ENCODE data around the gene PET117.
"Not testable (repeated sequence)": the region's sequence is repeated elsewhere in the genome, so short reads cannot be mapped to it uniquely, and the experiment has no call there.

Gene PET117

DNA sequence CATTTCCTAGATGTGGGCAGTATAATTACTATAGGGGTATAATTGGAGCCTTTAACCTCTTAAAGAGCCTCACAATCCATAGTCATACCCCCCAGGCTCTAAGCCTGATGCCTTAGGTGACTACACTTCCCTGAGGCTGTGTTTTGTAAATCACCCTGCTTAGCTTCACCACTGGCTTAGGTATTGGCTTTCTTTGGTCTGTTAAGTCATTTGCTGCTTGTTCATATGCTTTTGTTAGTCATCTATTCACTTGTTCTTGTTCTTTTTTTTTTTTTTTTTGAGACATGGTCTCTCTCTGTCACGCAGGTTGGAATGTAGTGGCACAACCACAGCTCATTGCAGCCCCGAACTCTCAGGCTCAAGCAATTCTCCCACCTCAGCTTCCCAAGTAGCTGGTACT is 26.7 kb downstream of the PET117 start:
- no peak for DNase-seq (ENCODE audit: low read depth in 3 of 3)

DNA sequence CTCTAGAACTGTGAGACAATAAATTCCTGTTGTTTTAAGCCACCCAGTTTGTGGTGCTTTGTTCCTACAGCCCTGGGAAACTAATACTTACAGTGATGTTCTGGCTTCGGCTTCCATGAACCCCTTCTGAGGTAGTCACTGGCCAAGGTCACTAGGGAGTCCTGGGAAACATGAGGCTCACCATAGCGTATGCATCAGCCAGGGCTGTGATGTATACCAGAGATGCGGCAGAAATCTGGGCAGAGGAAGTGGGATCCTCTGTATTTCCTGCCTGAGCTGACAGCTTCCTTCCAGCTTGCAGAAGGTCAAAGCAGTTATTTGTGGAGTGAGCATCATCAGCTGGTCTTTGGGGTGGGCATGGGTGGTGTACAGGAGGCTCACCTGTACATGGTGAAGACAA is 27.9 kb downstream of the PET117 start:
- no peak for DNase-seq (ENCODE audit: low read depth in 3 of 3)

DNA sequence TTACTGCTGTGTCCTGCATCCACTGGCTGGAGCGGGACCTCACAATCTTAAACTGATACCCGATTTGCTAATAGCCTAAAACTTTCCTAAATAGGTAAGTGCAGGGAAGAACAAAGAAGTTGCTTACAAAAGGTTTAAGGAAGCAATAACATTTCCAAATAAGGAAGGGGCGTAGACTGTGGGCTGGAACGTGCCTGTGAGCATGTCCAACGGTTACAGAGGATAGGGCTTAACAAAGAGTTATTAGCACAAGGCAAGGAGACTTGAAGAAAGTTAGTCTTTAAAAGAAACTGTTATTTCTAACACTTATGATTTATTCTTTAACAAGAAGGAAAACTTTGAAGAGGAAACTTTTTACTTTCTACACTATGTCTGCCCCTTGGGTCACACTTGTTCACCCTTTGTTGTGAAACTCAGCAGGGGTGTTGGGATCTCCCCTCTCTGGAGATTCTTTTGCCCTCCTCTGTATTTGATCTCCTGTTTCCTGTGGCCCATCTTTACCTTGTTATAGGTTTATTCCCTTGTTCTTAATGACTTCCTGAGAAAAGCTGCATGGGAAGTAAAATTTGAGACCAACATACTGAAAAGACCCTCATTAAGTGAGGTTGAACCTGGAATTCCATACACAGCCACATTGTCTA is 28.7 kb downstream of the PET117 start:
- no peak for DNase-seq (ENCODE audit: low read depth in 3 of 3)

DNA sequence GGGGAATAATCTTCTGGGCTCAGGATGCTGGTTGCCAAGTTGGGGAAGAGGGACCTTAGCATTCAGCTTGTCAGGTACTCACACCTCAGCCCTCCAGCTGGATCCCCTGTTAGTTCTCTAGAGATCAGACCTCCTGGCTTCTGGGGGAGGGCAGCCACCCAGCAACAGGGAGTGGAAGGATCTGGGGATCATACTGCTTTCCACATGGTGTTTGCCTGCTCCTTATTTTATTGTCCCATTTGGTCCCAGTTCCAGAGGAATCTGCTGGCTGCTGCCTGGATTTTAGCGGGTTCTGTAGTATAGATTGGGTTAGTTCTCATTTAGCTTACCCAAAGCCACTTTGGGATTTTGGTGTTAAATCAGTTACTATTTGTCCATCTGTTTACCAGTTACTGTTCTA is 29.3 kb downstream of the PET117 start:
- no peak for DNase-seq (ENCODE audit: low read depth in 3 of 3)

DNA sequence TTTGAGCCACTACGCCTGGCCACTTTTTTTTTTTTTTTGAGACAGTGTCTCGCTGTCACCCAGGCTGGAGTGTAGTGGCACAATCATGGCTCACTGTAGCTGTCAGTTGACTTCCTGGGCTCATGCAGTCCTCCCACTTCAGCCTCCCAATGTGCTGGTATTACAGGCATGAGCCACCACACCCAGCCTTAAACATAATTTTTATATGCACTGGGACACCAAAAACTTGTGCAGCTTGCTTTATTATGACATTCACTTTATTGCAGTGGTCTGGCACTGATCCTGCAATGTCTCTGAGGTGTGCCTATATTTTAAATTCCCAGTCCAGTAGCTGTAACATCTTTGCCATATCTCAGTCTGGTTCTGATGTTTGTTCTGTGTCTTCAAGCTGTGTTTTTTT is 34.7 kb downstream of the PET117 start:
- DNase-seq (ENCODE audit: low read depth in 3 of 3): no peak

DNA sequence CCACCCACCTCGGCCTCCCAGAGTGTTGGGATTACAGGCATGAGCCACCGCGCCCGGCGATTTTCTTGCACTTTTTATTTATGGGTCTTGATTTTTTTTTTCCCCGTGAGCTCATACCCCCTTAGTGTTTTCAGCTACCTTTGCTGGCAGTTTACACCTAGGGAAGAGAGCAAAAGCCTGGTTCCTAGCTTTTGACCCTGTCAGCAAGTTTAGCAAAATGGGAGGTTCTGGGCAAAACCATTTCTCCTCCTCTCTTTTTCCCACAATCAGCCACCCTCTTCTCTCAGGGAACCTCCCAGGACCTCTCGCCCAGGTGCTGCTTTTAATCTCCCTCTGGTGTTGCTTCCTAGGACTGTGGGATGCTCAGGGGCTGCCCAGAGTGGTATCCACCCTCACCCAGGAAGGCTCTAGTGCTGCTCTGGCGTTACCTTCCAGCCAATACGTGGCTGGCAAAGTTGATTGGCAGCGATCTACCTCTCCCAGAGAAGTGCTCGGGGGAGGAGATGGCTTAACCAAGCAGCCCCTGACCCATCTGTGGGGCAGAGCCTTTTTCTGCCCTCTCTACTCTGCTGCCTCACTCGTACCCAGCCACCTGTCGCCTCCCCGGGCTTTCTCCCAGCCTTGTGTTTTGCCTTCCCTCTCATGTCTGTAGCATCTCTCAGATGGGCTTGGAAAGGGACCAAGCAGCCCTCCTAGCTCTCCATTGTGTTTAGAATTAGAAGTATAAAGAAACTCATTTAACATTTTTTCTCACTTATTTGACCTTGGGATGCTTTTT is 37.4 kb downstream of the PET117 start:
- no peak for DNase-seq (ENCODE audit: low read depth in 3 of 3)

DNA sequence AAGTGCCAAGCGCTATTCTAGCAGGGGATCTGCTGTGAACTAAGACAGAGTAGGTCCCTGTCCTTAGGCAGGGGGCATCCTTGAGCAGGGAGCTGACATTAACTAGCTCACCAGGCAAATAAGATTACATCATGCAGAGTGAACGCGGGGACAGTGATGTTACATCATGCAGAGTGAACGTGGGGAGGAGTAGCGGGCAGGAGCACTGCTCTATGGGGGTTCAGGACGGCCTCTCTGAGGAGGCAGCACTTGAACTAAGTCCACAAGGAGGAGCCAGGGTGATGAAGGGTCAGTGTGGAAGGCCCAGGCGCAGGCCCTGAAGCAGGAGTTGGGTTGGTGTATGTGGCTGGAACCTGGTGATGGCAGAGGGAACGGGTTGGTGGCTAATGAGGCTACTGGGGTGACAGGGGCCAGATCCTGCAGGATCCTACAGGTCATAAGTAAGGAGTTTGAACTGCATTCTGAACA is 38.7 kb downstream of the PET117 start:
- no peak for DNase-seq (ENCODE audit: low read depth in 3 of 3)

- not testable (repeated sequence) for DNase-seq (ENCODE audit: low read depth in 3 of 3)
These were observed 42.7 kb downstream of the PET117 start for GRCh38 chr20:18180366-18180765.

DNA sequence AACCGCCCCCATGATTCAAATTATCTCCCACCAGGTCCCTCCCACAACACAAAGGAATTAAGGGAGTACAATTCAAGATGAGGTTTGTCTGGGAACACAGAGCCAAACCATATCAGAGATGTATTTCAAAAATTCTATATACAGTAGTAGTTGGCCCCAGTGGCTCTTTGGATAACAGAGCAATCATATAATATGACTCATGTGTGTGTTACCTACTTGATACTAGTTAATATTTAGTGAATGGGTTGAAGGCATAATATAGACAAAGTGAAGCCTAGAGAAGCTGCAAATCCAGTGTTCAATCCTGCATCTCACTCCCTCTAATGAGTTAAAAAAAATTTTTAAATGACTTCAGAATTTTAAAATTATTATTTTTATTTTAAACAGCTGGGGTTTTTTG is 43.2 kb downstream of the PET117 start:
- DNase-seq (ENCODE audit: low read depth in 3 of 3): no peak

GRCh38 chr20:18187020-18187419 is 49.4 kb downstream of the PET117 start:
- no peak for DNase-seq (ENCODE audit: low read depth in 3 of 3)

DNA sequence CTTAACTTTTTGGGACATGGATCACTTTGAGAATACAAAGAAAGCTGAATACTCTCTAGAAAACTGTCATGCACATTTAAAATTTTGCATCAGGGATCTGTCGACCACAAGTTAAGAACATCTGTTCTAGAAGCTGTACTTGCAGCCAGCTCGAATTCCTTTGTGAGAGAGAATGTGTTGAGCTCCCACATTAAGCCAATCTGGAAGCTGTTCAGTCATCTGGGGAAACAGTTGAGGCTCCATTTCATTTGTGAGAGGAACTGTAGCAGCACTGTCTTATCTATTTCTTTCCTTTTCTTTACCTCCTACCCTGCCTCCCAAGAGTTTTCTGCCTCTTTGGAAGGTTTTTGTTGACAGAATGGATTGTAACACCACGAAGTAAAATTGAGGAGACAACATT is 50.8 kb downstream of the PET117 start:
- no peak for DNase-seq (ENCODE audit: low read depth in 3 of 3)

DNA sequence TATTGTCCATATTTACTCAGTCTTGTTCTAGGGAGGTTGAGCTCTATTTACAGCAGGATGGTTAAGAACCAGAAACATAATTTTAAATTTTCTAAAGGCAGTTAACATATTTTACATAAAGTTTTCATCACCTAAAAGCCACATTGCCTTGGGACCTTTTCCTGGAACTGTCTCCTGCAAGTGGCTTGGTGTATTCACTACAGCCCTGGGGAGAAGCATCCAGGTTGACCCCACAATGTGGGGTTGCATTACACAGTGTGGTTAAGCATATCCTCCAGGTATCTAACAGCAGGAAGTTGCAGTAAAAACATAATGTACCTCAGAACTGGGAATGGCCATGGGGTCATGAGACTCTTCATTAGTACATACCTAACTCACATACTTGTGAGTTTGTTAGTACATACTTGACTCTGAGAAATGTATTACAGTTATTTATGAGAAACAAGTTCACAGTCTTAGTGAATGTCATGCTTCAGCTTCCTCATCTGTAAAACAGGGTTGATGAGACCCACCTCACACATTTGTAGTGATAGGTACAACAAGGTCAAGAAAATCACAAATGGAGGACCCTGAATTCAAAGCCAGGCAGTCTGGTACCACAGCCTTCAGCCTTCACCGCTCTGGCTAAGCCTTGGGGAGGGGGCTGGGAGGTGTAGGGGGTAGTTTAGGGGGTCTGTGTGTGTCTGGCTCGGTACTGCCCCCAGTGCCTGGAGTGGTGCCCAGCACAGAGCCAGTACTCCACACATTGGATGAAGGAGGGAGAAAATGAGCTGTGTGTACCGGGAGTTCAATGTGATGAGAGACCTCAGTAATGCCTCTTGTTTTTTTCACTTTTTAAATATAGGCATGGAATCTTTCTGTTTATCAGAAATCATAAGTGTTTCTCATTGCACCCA is 52.9 kb downstream of the PET117 start:
- DNase-seq (ENCODE audit: low read depth in 3 of 3): no peak

DNA sequence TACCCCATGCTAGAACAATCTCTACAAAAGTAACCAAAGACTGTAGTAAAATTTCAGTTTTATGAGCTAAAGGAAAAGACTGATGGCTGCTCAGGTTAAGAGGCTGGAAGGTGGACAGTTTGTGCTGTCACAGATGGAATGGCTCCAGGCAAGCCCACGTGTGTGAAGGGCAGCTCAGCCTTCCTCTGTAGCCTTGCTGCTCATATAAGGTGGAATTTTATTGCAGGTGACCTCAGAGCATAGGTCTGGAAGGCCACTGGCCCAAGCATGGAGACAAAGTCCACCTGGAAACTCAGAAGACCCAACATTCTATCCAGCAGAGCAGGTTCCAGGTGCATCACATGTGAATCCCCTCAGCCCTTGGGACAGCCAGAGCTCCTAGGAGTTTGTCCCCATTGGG is 53.6 kb downstream of the PET117 start:
- DNase-seq (ENCODE audit: low read depth in 3 of 3): no peak
